Left kidney (tissue), 8 donors: ENCODE results near the gene IGFL1. TPM values are rescaled to one million over a fixed set of nuclear protein-coding genes. Genes with fewer than 3 reads are reported as not detected.
"Not testable (repeated sequence)": the region's sequence is repeated elsewhere in the genome, so short reads cannot be mapped to it uniquely, and the experiment has no call there.

Experiments
- DNase-seq: peaks from one replicate; pipeline ENCODE4 v3.0.0-alpha.2; 2013
- long read RNA-seq, 8 donors: transcript quantifications; one replicate each; lab custom pipeline, GENCODE V29; 2026
- polyA plus RNA-seq: library from polyadenylated mRNA; unstranded; fragments of 120-200 nt; gene quantifications from one replicate; pipeline ENCODE4 v1.2.1, GENCODE V29; 2013; ENCODE audit not compliant: insufficient read length

Gene IGFL1
- not detected for polyA plus RNA-seq
- long read RNA-seq, donor 1 = 0 reads
- long read RNA-seq, donor 2 = 0 reads
- long read RNA-seq, donor 3 = 0 reads
- long read RNA-seq, donor 4 = 0 reads
- long read RNA-seq, donor 5 = 0 reads
- long read RNA-seq, donor 6 = 0 reads
- long read RNA-seq, donor 7 = 0 reads
- long read RNA-seq, donor 8 = 0 reads

GRCh38 chr19:46229442-46229841 is at the start of gene IGFL1:
IGFL1 (plus strand) TSS chr19:46229742; CDS start chr19:46229775, 33 bp downstream.
- DNase-seq = no peak

GRCh38 chr19:46180701-46181387 is 48.7 kb upstream of the IGFL1 start:
- no peak for DNase-seq

- DNase-seq = no peak
Observed at GRCh38 chr19:46181388-46181779, 48.2 kb upstream of the IGFL1 start.

GRCh38 chr19:46182476-46182875 is 47.1 kb upstream of the IGFL1 start:
- no peak for DNase-seq

GRCh38 chr19:46184775-46185710 is 44.5 kb upstream of the IGFL1 start:
- DNase-seq = not testable (repeated sequence)

- no peak for DNase-seq
Observed at GRCh38 chr19:46186101-46186716, 43.3 kb upstream of the IGFL1 start.

- no peak for DNase-seq
Observed at GRCh38 chr19:46186717-46187101, 42.8 kb upstream of the IGFL1 start.

GRCh38 chr19:46189971-46190888 is 39.3 kb upstream of the IGFL1 start:
- no peak for DNase-seq

GRCh38 chr19:46191356-46191755 is 38.2 kb upstream of the IGFL1 start:
- no peak for DNase-seq

GRCh38 chr19:46191972-46192371 is 37.6 kb upstream of the IGFL1 start:
- DNase-seq = no peak

GRCh38 chr19:46192626-46192991 is 36.9 kb upstream of the IGFL1 start:
- not testable (repeated sequence) for DNase-seq

GRCh38 chr19:46192992-46193650 is 36.4 kb upstream of the IGFL1 start:
- no peak for DNase-seq

- DNase-seq = no peak
Observed at GRCh38 chr19:46193678-46194077, 35.9 kb upstream of the IGFL1 start.

GRCh38 chr19:46195104-46195503 is 34.4 kb upstream of the IGFL1 start:
- no peak for DNase-seq

GRCh38 chr19:46195919-46196318 is 33.6 kb upstream of the IGFL1 start:
- DNase-seq = not testable (repeated sequence)

- no peak for DNase-seq
Observed at GRCh38 chr19:46196410-46197124, 33.0 kb upstream of the IGFL1 start.

GRCh38 chr19:46197314-46198070 is 32.0 kb upstream of the IGFL1 start:
- DNase-seq = no peak

- no peak for DNase-seq
Observed at GRCh38 chr19:46198756-46199155, 30.8 kb upstream of the IGFL1 start.
